Endometrial microvascular endothelial cells (primary cell): ENCODE data around the gene RGL3. TPM values are rescaled to one million over a fixed set of nuclear protein-coding genes. Genes with fewer than 3 reads are reported as not detected.
"Not testable (repeated sequence)": the region's sequence is repeated elsewhere in the genome, so short reads cannot be mapped to it uniquely, and the experiment has no call there.

Experiments
- in situ Hi-C: cut with HindIII; loops from 2 replicates; pipeline ENCODE4 v1.10.0; 2017; ENCODE audit warnings: low sequenced_read_pairs, low pct_unique_long_range_greater_than_20kb; ENCODE audit errors: inconsistent ontology term
- total RNA-seq: library from RNA; depleted of rRNA; stranded (reverse); fragments of >200 nt; gene quantifications from one replicate; pipeline ENCODE4 v1.2.3, GENCODE V29; 2015; ENCODE audit errors: inconsistent ontology term

The RGL3 gene, protein sequence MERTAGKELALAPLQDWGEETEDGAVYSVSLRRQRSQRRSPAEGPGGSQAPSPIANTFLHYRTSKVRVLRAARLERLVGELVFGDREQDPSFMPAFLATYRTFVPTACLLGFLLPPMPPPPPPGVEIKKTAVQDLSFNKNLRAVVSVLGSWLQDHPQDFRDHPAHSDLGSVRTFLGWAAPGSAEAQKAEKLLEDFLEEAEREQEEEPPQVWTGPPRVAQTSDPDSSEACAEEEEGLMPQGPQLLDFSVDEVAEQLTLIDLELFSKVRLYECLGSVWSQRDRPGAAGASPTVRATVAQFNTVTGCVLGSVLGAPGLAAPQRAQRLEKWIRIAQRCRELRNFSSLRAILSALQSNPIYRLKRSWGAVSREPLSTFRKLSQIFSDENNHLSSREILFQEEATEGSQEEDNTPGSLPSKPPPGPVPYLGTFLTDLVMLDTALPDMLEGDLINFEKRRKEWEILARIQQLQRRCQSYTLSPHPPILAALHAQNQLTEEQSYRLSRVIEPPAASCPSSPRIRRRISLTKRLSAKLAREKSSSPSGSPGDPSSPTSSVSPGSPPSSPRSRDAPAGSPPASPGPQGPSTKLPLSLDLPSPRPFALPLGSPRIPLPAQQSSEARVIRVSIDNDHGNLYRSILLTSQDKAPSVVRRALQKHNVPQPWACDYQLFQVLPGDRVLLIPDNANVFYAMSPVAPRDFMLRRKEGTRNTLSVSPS
- not detected for total RNA-seq

DNA sequence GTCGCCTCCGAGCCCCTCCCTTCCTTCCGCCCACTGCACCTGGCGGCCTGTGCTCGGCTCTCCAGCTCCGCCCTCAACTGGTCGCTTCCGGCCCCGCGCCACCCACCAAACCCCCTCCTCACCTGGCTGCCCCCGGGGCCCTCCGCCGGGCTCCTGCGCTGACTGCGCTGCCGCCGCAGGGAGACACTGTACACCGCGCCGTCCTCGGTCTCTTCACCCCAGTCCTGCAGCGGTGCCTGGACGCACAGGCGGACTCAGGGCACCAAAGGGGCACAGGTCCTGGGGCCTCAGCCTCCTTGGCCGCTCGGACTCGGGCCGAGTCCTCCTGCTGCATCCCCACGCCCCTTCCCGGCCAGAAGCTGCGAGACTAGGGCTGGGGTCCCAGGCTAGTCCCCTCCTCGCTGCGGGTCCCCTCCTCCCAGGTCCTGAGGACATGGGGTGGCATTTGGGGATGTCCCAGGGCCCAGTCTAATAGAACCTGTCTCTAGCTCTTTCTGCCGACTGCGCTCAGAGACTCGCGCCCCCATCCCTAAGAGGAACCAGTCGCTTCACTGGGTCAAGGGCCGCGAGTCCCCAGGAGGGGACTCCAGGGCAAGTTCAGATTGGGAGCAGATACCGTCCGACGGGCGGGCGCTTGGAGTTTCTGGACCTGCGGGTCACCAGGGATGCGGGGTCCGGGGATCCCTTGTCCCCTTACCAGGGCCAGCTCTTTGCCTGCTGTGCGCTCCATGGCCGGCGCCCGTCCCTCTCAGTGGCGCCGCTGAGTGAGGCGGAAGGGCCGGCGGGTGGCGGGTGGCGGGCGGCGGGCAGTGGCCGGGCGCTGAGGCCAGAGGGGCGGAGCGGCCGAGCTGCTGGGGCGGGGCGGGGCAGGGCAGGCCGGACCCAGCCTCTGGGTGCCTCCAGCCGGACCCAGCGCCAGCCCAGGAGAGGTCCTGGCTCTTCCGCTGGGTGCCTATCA lies at the start of gene RGL3:
RGL3 (minus strand) TSS at position 766 of the 958 bp plus-strand sequence; CDS start at position 730, 36 bp downstream.
- in situ Hi-C loops: no loop called here

DNA sequence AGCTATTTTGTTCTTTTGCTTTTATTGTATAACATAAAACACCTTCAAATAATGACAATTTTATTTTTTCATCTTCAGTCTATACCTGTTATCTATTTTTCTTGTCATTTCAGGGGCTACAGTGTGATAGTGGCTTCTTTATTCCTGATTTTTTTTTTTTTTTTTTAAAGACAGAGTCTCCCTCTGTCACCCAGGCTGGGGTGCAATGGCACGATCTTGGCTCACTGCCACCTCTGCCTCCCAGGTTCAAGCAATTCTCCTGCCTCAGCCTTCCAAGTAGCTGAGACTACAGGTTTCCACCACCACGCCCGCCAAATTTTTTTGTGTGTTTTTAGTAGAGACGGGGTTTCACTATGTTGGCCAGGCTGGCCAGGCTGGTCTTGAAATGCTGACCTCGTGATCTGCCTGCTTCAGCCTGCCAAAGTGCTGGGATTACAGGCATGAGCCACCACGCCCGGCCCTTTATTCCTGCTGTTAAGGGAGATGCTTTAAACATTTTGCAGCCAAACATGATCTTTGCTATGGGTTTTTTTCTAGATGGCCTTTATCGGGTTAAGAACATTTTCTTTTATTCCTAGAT lies 49.2 kb upstream of the RGL3 start:
- in situ Hi-C loops: not testable (repeated sequence)

DNA sequence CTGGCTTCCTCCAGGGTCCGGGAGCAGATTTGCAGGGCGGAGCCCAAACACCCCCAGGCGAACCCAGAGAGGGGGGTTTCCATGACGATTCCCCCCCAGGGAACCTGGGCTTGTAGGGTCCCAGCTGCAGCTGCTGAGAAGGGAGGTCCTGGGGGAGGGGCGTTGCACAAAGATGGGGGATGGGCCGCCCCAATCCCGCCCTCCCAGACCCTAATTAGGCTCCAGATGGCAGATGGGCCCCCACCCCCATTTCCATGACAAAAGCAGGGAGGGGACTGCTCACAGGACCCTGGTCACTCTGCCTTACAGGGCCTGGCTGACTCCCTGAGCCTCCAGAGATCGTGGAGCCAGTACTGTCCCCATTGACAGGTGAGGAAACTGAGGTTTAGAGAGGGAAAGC lies 46.5 kb upstream of the RGL3 start:
- in situ Hi-C loops: no loop called here

- in situ Hi-C loops: no loop called here
Observed at GRCh38 chr19:11464333-11465265, 45.5 kb upstream of the RGL3 start.

DNA sequence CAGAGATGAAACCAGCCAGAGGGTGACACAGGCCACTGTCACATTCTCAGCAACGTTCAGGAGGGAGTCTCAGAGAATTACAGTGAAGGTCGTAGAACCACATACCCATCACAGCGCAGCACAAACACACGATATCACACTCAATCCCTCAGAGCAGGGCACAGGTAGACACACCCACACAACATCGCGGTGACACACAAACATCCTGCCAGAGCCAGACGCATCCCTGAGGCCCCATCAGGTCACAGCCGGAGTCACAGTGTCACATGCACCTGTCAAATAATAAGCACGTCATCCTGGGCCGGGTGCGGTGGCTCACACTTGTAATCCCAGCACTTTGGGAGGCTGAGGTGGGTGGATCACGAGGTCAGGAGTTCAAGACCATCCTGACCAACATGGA lies 44.3 kb upstream of the RGL3 start:
- in situ Hi-C loops: no loop called here

DNA sequence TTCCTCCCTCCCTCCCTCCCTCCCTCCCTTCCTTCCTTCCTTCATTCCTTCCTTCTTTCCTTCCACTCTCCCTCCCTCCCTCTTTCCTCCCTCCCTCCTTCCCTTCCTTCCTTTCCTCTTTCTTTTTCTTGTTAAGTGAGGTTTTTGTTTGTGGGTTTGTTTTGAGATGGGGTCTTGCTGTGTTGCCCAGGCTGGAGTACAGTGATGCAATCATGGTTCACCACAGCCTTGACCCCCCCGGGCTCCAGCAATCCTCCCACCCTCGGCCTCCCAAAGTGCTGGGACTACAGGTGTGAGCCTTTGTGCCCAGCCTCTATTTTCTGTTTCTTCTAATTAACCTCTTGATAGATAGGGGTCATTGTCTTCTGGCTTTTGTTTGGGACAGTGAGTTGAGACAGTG lies 42.3 kb upstream of the RGL3 start:
- in situ Hi-C loops: no loop called here

DNA sequence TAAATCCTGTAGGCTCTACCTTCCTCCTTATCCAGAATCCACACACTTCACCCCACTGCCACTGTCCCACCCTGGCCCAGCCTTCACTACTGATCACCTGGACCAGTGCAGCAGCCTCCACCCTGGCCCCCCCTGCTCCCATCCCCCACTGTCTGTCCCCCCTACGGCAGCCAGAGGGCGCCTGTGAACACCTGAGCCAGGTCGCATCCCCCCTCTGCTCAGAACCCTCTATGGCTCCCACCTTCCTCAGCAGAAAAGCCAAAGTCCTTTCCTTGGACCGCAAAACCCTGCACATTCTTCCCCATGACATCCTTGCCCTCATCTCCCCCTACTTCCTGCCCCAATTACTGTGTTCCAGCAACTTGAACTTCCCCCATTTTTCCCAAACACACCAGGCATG lies 41.1 kb upstream of the RGL3 start:
- in situ Hi-C loops: no loop called here

GRCh38 chr19:11458912-11459311 lies 39.8 kb upstream of the RGL3 start:
- in situ Hi-C loops: not testable (repeated sequence)

GRCh38 chr19:11458236-11458900 lies 39.3 kb upstream of the RGL3 start:
- in situ Hi-C loops: no loop called here

DNA sequence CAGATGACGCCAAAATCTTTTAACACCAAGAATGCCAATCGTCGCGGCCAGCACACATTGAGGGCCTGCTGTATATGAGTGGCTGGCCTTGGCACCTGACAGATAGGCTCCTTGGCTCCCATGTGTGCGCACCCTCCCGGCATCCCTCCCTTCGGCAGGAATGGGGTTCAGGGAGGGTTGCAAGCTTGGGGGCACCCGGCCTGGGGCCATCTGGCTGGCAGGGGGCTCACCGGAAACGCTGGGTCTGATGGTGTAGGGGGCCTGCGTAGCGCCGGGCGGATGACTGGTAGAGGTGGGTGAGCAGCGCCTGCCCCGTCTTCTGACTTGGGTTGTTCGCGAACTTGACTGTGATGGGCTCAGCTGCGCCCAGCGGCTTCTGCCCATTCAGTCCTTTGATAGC lies 38.7 kb upstream of the RGL3 start:
- in situ Hi-C loops: no loop called here

- in situ Hi-C loops: no loop called here
Observed at GRCh38 chr19:11457115-11457514, 38.0 kb upstream of the RGL3 start.

DNA sequence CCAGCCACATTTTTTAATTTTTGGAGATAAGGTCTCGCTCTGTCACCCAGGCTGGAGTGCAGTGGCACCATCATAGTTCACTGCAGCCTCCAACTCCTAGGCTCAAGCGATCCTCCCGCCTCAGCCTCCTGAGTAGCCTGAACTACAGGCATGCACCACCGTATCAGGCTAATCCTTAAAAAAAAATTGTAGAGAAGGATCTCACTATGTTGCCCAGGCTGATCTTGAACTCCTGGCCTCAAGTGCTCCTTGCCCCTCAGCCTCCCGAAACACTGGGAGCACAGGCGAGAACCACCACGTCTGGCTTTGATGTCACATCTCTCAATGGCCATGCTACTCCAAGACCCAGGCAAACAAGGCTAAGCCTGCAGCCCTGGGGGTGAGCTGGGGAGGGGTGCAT lies 37.5 kb upstream of the RGL3 start:
- in situ Hi-C loops: no loop called here

DNA sequence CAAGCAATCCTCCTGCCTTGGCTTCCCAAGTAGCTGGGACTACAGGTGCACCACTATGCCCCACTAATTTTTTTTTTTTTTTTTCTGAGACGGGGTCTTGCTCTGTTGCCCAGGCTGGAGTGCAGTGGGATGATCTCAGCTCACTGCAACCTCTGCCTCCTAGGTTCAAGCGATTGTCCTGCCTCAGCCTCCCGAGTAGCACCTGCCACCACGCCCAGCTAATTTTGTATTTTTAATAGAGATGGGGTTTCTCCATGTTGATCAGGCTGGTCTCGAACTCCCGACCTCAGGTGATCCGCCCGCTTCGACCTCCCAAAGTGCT lies 36.1 kb upstream of the RGL3 start:
- in situ Hi-C loops: not testable (repeated sequence)

- in situ Hi-C loops: no loop called here
Observed at GRCh38 chr19:11453468-11454341, 34.6 kb upstream of the RGL3 start.

- in situ Hi-C loops: no loop called here
Observed at GRCh38 chr19:11452620-11453310, 33.7 kb upstream of the RGL3 start.
